AG04450 (cell line): Measurements from ENCODE around the gene KISS1. TPM values are rescaled to one million over a fixed set of nuclear protein-coding genes. Genes with fewer than 3 reads are reported as not detected.

ENCODE experiments used
- CTCF ChIA-PET: fragments of 300-600, 350-600 bp; formaldehyde crosslinking; extraction: SDS; loops from one replicate; lab custom pipeline; 2022; ENCODE audit warnings: antibody characterized with exemption, inconsistent platforms; lab: Charles Lee
- POLR2A ChIA-PET: fragments of 350-600 bp; formaldehyde crosslinking; extraction: SDS; loops from one replicate; lab custom pipeline; 2021; ENCODE audit warnings: antibody characterized with exemption, inconsistent platforms; lab: Yijun Ruan, JAX
- DNase-seq: peaks from one replicate; pipeline ENCODE4 v3.0.0-alpha.2; 2011; ENCODE audit warnings: low read depth, low spot score
- H3K27ac ChIP-seq: one replicate; pipeline ENCODE4 v1.5.1; 2012; ENCODE audit warnings: low read depth, low read length, control low read depth
- H3K27me3 ChIP-seq: one replicate; pipeline ENCODE4 v1.6.0; 2012; ENCODE audit warnings: low read length; ENCODE audit not compliant: control insufficient read depth, insufficient read depth
- H3K4me3 ChIP-seq: 2 replicates; pipeline ENCODE4 v1.5.1; 2011; ENCODE audit warnings: mild to moderate bottlenecking, low read depth, low read length, control low read depth
- H3K9me3 ChIP-seq: 2 replicates; pipeline ENCODE4 v1.5.1; 2012; ENCODE audit warnings: low read length; ENCODE audit not compliant: control insufficient read depth, insufficient read depth
- CTCF ChIP-seq: IDR thresholded peaks from 2 replicates; pipeline ENCODE4 v1.5.1; 2011; ENCODE audit warnings: low read depth, low read length, control low read depth, inconsistent platforms
- polyA plus RNA-seq: library from polyadenylated mRNA; depleted of rRNA; stranded (reverse); fragments of >200 nt; gene quantifications from 2 replicates; pipeline ENCODE4 v1.2.3, GENCODE V29; 2011

KISS1 gene
- polyA plus RNA-seq, 1 experiment: 3.4 TPM

- TF ChIP-seq CTCF: no peak
- Histone ChIP-seq H3K27ac (no peak overlapping the region), H3K4me3 (no peak overlapping the region), H3K9me3 (no peaks in the 10 kb centered on the region), H3K27me3 (no peaks in the 10 kb centered on the region)
- DNase-seq: no peak
- POLR2A ChIA-PET: no interaction called here
- CTCF ChIA-PET: no interaction called here
These were observed 5.2 kb upstream of the KISS1 start for GRCh38 chr1:204201348-204202040.

DNA sequence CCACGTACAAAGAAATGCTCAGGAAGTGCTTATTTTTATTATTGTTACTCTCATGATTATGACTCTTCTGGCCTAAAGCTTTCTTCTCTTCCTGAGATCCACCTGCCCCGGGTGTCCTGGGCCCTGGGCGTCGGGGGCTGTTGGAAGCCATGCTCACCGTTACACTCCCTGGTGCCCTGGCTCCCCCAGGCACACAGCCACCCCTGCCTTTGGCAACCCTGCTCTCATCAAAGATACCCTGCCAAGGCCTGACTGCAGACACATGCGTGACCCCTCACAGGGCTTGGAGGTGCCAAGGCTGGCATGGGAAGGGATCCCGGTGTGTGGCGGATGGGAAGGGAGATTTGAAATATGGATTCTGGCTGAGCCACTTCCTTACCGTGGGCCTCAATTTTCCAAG, 3.3 kb upstream of the KISS1 start:
- no peaks in the 10 kb centered on the region for H3K9me3 ChIP-seq
- no peak for DNase-seq
- ChIA-PET CTCF (interaction anchor here (1.9 to 4.1 kb wide), 3 partner anchors 7 to 164 kb away, joined by 9 to 47 read pairs (median 10); partner anchors contain the start of gene GOLT1A), POLR2A (no interaction called here)
- H3K27me3 ChIP-seq: no peaks in the 10 kb centered on the region
- no peak overlapping the region for H3K27ac ChIP-seq
- no peak overlapping the region for H3K4me3 ChIP-seq
- TF ChIP-seq CTCF: no peak

DNA sequence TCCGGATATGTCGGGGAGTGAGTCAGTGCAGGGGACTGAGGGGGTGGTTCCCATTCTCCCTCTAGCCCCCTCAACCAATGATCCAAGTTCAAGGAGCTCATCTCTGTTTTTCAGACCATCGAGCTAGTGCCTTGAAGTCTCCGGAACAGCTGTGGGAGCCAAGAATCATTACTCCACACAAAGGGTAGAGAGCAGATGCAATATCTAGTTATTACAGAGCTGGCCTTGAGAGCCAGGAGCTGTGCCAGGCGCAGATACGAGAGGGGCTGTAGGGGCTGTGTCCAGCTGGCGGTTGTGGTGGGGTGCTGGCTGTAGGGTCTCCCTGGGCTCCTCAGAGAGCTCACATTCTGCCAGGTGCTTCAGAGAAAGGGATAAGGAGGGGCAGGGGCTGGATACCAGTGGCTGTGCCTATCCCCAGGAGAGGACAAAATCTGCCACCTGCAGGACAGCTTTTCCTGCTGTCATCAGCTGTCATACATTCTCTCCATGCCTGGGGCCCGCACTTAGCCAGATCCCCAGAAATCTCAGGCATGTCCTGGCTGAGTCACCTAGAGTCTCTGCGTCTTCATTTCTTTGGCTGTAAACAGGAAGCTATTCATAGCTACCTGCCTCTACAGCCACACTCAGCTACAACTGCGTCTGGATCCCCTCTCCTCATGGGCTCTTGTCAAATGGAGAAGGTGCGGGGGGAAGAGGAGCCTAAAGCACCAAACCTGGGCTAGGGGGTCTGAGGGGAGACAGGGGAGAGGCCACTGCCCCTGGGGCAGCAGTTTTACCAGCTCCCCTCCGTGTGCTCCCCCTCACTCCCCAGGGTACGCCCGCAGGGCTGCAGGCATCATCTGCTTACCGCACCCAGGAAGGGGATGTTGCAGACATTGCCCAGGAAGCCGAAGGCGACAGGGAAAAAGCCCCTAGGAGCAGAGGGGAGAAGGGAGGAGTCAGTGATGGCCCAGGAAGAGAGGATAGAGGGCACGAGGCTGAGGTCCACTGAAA, 2.4 kb upstream of the KISS1 start:
- Histone ChIP-seq H3K9me3 (no peaks in the 10 kb centered on the region), H3K27me3 (no peaks in the 10 kb centered on the region), H3K4me3 (no peak overlapping the region), H3K27ac (peak overlapping the region; percentile 63)
- peak; percentile 46 for DNase-seq
- ChIA-PET POLR2A (interaction anchor here (0.9 to 1.0 kb wide), 2 partner anchors 8 to 26 kb away, joined by 4 to 5 read pairs; no protein-coding TSS in a partner anchor), CTCF (interaction anchor here (1.0 to 4.1 kb wide), 9 partner anchors 8 to 200 kb away, joined by 3 to 47 read pairs (median 6); partner anchors contain the start of gene GOLT1A)
- TF ChIP-seq CTCF: no peak

GRCh38 chr1:204197068-204197467, 777 bp upstream of the KISS1 start:
- no peaks in the 10 kb centered on the region for H3K9me3 ChIP-seq
- no peak overlapping the region for H3K27ac ChIP-seq
- TF ChIP-seq CTCF: no peak
- H3K27me3 ChIP-seq: no peaks in the 10 kb centered on the region
- ChIA-PET POLR2A (no interaction called here), CTCF (interaction anchor here (2.4 to 4.1 kb wide), 2 partner anchors 9 to 34 kb away, joined by 14 to 47 read pairs; no protein-coding TSS in a partner anchor)
- no peak for DNase-seq
- H3K4me3 ChIP-seq: no peak overlapping the region
